OCI-LY7 (cell line): Measurements from ENCODE around the gene COPA. TPM values are rescaled to one million over a fixed set of nuclear protein-coding genes. Genes with fewer than 3 reads are reported as not detected.

Source experiments
- BruUV-seq: library from RNA; stranded (reverse); fragments of 400-500 nt; replicated peaks from 2 replicates; lab custom pipeline; 2021; lab: Mats Ljungman, UMichigan
- CTCF ChIA-PET: fragments of 300-600 bp; sonication (Branson Sonifier 250); formaldehyde crosslinking; loops from one replicate; lab custom pipeline; 2022; ENCODE audit warnings: antibody characterized with exemption; ENCODE audit not compliant: unreplicated experiment; lab: Charles Lee
- POLR2A ChIA-PET: fragments of 300-600 bp; sonication (Branson Sonifier 250); formaldehyde crosslinking; loops from one replicate; lab custom pipeline; 2022; ENCODE audit warnings: antibody characterized with exemption; lab: Charles Lee
- DNase-seq: peaks from one replicate; pipeline ENCODE4 v3.0.0-alpha.2; 2015; ENCODE audit warnings: low spot score
- H2AFZ ChIP-seq: fragments of 200-600 bp; sonication (generic), shearing (Covaris generic); 2 replicates; pipeline ENCODE4 v1.6.1; 2014; ENCODE audit warnings: mild to moderate bottlenecking, antibody characterized with exemption, low read length, moderate library complexity
- H3K27ac ChIP-seq: fragments of 200-600 bp; sonication (generic); 2 replicates; pipeline ENCODE4 v1.5.1; 2014; ENCODE audit warnings: mixed run types, low read depth, mild to moderate bottlenecking, moderate library complexity, low read length, inconsistent platforms; ENCODE audit not compliant: poor library complexity, severe bottlenecking
- H3K36me3 ChIP-seq: fragments of 200-600 bp; sonication (generic); 2 replicates; pipeline ENCODE4 v1.6.1; 2014; ENCODE audit warnings: mild to moderate bottlenecking, antibody characterized with exemption, low read length, moderate library complexity, mixed read lengths; ENCODE audit not compliant: insufficient read depth
- H3K4me1 ChIP-seq: fragments of 200-600 bp; sonication (generic); 2 replicates; pipeline ENCODE4 v1.5.1; 2014; ENCODE audit warnings: mild to moderate bottlenecking, low read length; ENCODE audit not compliant: insufficient read depth, poor library complexity, severe bottlenecking
- H3K4me2 ChIP-seq: fragments of 200-600 bp; sonication (generic); 2 replicates; pipeline ENCODE4 v1.6.1; 2014; ENCODE audit warnings: mild to moderate bottlenecking, low read length
- H3K4me3 ChIP-seq: fragments of 200-600 bp; sonication (generic); 2 replicates; pipeline ENCODE4 v1.5.1; 2014; ENCODE audit warnings: mild to moderate bottlenecking, low read depth, low read length; ENCODE audit not compliant: poor library complexity, severe bottlenecking
- H3K79me2 ChIP-seq: fragments of 200-600 bp; sonication (generic); 2 replicates; pipeline ENCODE4 v1.6.1; 2016; ENCODE audit warnings: low read depth, mild to moderate bottlenecking, low read length, moderate library complexity, mixed read lengths; ENCODE audit not compliant: insufficient read depth
- H3K9me2 ChIP-seq: fragments of 200-600 bp; sonication (generic); 2 replicates; pipeline ENCODE4 v1.6.1; 2016; ENCODE audit warnings: mild to moderate bottlenecking, low read length, mixed read lengths; ENCODE audit not compliant: insufficient read depth
- H3K9me3 ChIP-seq: fragments of 200-600 bp; sonication (generic); 2 replicates; pipeline ENCODE4 v1.6.1; 2014; ENCODE audit warnings: mild to moderate bottlenecking, mixed run types, low read length, mixed read lengths
- H4K20me1 ChIP-seq: fragments of 200-600 bp; sonication (generic); 2 replicates; pipeline ENCODE4 v1.6.1; 2014; ENCODE audit warnings: mild to moderate bottlenecking, antibody characterized with exemption, low read length, moderate library complexity, mixed read lengths; ENCODE audit not compliant: insufficient read depth
- EZH2phosphoT487 ChIP-seq: fragments of 200-600 bp; sonication (generic); IDR thresholded peaks from 2 replicates; pipeline ENCODE4 v1.6.1; 2018; ENCODE audit warnings: low read depth, borderline replicate concordance, mild to moderate bottlenecking, mixed run types, antibody characterized with exemption, low read length, moderate library complexity, mixed read lengths
- intact Hi-C: fragments of 100-400 bp; cut with micrococcal nuclease; formaldehyde crosslinking; loops from one replicate; pipeline ENCODE4 v1.10.0; 2022; ENCODE audit not compliant: unreplicated experiment
- total RNA-seq, 2 experiments: library from RNA; depleted of rRNA in 1 of 2; stranded (reverse); fragments of >200 nt in 1 of 2; shearing (Covaris generic) in 1 of 2; gene quantifications; 2 replicates each; pipeline ENCODE4 v1.2.3, GENCODE V29; 2014 to 2022
- TF ChIP-seq, protein P1 (sequence below): fragments of 200-600 bp; sonication (generic); conservative IDR thresholded peaks from 2 replicates; pipeline ENCODE4 v1.5.1; 2014; ENCODE audit warnings: mild to moderate bottlenecking, antibody characterized with exemption, low read length, moderate library complexity, mixed read lengths

Gene COPA
- total RNA-seq, 2 experiments from 2014 or later, result 74.2 to 138 TPM

DNA sequence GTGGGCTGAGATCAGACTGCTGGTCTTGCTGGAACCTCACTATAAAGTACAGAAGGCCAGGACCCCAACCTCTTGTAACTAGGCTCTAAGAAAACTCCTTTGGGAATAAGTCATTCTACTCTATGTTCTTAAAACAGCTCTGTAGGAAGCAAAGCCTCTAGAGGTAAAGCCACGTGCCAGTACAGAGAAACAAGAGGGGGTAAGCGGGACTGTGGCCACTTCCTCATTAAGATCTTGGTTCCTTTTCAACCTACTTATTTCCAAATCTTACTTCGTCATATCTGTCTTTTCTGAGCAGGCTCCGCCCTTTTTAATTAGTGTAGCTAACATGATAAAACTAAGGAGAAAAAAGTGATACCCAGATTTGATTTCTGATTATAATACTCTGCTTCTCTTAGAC, 3.9 kb upstream of the COPA start:
- Histone ChIP-seq H3K4me2 (peak overlapping the region; percentile 46), H3K79me2 (peaks cover 31% of the 10 kb centered on the region), H4K20me1 (peaks cover 7% of the 10 kb centered on the region; the same call in 1 of the 2 replicates), H3K9me3 (no peaks in the 10 kb centered on the region), H3K36me3 (peaks cover 70% of the 10 kb centered on the region), H3K27ac (peak overlapping the region; percentile 23), H2AFZ (no peak overlapping the region), H3K4me3 (no peak overlapping the region), H3K9me2 (no peaks in the 10 kb centered on the region), H3K4me1 (peaks cover 29% of the 10 kb centered on the region)
- CTCF ChIA-PET, result interaction anchor here (0.8 kb wide), 1 partner anchor 265 kb away, joined by 3 read pairs; the partner anchor contains the start of gene KCNJ9
- POLR2A ChIA-PET, result no interaction called here
- no TSS peak for BruUV-seq
- TF ChIP-seq, protein P1, sequence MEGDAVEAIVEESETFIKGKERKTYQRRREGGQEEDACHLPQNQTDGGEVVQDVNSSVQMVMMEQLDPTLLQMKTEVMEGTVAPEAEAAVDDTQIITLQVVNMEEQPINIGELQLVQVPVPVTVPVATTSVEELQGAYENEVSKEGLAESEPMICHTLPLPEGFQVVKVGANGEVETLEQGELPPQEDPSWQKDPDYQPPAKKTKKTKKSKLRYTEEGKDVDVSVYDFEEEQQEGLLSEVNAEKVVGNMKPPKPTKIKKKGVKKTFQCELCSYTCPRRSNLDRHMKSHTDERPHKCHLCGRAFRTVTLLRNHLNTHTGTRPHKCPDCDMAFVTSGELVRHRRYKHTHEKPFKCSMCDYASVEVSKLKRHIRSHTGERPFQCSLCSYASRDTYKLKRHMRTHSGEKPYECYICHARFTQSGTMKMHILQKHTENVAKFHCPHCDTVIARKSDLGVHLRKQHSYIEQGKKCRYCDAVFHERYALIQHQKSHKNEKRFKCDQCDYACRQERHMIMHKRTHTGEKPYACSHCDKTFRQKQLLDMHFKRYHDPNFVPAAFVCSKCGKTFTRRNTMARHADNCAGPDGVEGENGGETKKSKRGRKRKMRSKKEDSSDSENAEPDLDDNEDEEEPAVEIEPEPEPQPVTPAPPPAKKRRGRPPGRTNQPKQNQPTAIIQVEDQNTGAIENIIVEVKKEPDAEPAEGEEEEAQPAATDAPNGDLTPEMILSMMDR, result no peak
- TF ChIP-seq EZH2phosphoT487, result no peak
- intact Hi-C loops, result no loop called here
- DNase-seq, result peak; percentile 50

DNA sequence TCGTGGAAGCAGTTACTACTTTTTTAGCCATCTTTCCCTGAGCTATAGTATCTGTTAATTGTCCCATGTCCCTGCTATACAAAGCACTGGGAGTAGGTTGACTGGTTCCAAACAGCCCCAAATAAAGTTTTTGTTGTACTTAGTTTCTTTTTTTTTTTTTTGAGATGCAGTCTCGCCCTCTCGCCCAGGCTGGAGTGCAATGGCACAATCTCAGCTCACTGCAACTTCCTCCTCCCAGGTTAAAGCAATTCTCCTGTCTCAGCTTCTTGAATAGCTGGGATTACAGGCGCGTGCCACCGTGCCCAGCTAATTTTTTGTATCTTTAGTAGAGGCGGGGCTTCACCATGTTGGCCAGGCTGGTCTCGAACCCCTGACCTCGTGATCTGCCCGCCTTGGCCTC, 3.4 kb upstream of the COPA start:
- POLR2A ChIA-PET, result no interaction called here
- Histone ChIP-seq H3K4me2 (peak overlapping the region; percentile 46), H3K36me3 (peaks cover 65% of the 10 kb centered on the region), H3K27ac (peak overlapping the region; percentile 23), H3K79me2 (peaks cover 36% of the 10 kb centered on the region), H3K4me3 (no peak overlapping the region), H3K9me2 (no peaks in the 10 kb centered on the region), H3K4me1 (peaks cover 34% of the 10 kb centered on the region), H3K9me3 (no peaks in the 10 kb centered on the region), H4K20me1 (peaks cover 9% of the 10 kb centered on the region; the same call in 1 of the 2 replicates), H2AFZ (no peak overlapping the region)
- no peak for DNase-seq
- CTCF ChIA-PET, result interaction anchor here (0.8 kb wide), 1 partner anchor 265 kb away, joined by 3 read pairs; the partner anchor contains the start of gene KCNJ9
- BruUV-seq, result no TSS peak
- TF ChIP-seq, protein P1, result no peak
- TF ChIP-seq EZH2phosphoT487, result no peak
- intact Hi-C loops, result no loop called here

DNA sequence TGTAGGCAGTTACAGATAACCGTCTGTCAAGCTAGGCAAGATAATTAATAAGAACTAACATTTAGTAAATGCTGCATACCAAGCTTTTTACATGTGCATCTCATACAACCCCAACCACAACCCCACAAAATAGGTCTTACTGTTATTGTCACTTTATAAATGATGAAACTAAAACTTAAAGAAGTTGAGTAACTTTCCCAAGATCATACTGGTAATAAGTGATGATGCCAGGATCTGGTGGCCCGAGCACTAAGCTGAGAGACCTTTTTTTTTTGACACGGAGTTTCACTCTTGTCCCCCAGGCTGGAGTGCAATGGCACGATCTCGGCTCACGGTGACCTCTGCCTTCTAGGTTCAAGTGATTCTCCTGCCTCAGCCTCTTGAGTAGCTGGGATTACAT, 1.9 kb upstream of the COPA start:
- Histone ChIP-seq H3K27ac (no peak overlapping the region), H4K20me1 (peaks cover 15% of the 10 kb centered on the region; the same call in 1 of the 2 replicates), H2AFZ (no peak overlapping the region), H3K9me2 (no peaks in the 10 kb centered on the region), H3K36me3 (peaks cover 56% of the 10 kb centered on the region), H3K4me3 (peak overlapping the region; percentile 87), H3K4me1 (peaks cover 44% of the 10 kb centered on the region), H3K9me3 (no peaks in the 10 kb centered on the region), H3K79me2 (peaks cover 52% of the 10 kb centered on the region), H3K4me2 (peak overlapping the region; percentile 85)
- POLR2A ChIA-PET, result interaction anchor here (0.7 to 1.1 kb wide), 3 partner anchors 8 to 141 kb away, joined by 3 to 5 read pairs (median 3); no protein-coding TSS in a partner anchor
- no TSS peak for BruUV-seq
- intact Hi-C loops, result loop anchor here (5.0 kb wide), 1 partner anchor 262 kb away; no protein-coding TSS in a partner anchor
- CTCF ChIA-PET, result interaction anchor here (1.0 kb wide), 1 partner anchor 11 kb away, joined by 3 read pairs; no protein-coding TSS in a partner anchor
- no peak for DNase-seq
- TF ChIP-seq, protein P1, result no peak
